ENCODE results near the gene RTTN.
"Not testable (repeated sequence)": the region's sequence is repeated elsewhere in the genome, so short reads cannot be mapped to it uniquely, and the experiment has no call there.

The RTTN gene

DNA sequence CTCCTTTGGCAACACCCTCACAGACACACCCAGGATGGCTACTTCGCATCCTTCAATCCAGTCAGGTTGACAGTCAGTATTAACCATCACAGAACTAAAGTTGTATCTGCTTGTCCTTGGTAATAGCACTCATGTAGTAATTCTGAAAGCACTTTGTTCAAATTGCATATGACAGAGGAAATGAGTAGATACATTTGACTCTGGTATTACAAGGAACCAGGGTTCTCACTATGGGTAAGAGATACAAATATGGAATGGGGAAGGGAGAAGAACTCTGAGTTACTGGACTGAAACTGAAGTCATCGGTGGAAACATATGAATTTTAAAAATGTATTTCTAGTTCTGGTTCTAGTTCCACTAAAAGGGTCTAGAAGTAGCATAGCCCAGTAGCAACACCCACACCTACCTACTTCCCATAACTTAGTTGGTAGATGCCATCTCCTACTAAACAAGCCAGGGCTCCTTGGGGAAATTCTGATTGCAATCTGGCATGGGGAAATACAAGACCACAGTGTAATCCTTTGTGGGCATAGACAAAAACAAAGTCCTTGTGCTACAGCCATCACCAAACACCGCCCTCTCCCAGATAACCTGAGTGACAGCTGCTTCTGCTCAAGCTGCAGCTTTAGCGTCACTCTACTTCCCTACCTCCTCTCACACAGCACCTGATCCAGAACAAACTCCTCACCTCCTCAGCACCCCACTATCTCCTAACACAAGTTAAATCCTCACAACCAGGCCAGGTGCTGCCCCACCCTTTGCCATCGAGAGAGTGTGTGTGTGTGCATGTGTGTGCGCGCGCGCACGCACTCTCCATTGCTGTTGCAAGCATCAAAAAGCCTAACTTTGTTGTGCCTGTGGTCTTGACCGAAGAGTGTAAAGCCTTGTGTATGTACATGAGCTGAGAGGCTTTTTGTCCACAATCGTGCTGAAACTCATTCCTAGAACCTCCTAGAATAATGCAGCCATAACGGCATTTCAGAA lies 226.5 kb downstream of the RTTN start:
- no peak for DNase-seq (ENCODE audit: low spot score)

DNA sequence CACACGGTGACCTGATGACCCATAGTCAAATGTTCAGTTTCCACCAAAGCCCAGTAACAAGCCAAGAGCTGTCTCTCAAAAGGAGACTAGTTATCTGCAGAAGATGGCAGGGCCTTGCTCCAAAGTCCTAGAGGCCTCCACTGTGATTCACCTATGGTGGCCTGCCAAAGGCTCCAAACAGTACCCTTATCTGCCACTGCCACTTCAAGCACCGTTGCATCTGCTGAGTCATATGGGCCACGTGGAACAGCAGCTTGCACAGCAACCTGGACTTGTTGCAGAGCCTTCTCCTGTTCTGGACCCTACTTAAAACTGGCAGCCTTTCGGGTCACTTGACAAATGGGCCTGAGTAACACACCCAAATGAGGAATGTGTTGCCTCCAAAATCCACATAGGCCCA lies 230.2 kb downstream of the RTTN start:
- DNase-seq (ENCODE audit: low spot score) = not testable (repeated sequence)

DNA sequence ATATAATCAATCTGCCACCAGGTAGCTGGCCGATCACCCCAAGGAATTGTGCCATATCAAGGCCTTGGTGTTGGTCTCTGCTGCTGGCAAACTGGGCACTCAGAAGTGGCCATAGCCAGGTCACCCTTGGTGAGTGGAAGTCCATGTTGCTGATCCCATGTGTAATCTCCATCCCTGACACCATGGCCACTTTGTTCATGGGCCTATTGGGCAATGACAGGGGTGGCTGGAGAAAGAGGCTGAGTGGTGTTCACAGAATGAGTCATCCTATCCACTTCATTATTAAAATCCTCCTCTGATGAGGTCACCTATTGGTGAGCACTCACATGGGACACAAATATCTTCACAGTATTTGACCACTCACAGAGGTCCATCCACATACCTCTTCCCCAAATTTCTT lies 231.1 kb downstream of the RTTN start:
- DNase-seq (ENCODE audit: low spot score) = no peak

DNA sequence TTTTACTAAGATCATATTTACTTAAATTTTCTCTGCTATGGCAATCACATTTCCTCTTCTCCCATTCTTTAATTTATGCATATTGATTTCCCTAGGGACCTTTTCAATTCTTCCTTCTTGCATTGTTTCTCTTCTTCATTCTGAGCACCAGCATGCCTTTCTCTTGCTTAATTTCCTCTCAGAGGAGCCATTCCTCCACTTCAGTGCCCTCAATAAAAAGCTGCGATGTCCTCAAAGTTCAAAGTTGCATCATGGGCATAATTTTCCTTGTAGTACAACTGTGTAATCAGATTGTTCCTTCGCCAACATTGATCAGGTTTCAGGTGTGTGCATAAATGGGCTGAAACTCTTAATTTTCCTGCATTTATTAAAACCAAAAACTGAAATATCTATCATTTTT lies 236.0 kb downstream of the RTTN start:
- DNase-seq (ENCODE audit: low spot score) = no peak

DNA sequence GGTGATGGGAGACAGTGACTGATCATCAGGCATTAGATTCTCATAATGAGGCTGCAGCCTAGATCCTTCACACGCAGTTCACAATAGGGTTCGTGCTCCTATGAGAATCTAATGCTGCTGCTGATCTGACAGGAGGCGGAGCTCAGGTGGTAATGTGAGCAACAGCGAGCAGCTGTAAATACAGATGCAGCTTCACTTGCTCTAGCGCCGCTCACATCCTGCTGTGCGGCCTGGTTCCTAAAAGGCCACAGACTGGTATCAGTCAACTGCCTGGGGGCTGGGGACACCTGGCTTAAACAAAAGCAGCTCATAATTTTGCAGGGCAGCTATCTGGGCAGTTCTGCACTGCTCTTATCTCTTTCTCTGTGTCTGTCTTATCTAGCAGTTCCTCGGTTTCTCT lies 237.4 kb downstream of the RTTN start:
- no peak for DNase-seq (ENCODE audit: low spot score)

DNA sequence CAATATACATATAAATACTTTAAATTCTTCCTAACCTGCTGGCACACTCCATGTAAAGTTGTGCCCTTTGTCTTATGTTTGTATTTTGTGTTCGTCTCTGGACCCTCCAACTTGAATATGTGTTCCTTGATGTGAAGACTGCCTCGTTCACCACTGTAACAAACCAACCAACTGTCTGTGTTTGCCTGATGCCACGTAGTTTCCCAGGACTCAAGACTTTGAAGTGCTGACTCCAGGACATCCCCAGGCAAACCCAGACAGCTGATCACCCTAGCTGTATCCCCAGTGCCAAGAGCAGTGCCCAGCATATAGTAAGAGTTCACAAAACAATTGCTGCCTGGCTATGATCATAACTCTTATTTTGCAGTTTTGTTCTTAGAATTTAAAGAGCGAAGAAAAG lies 242.3 kb downstream of the RTTN start:
- no peak for DNase-seq (ENCODE audit: low spot score)

DNA sequence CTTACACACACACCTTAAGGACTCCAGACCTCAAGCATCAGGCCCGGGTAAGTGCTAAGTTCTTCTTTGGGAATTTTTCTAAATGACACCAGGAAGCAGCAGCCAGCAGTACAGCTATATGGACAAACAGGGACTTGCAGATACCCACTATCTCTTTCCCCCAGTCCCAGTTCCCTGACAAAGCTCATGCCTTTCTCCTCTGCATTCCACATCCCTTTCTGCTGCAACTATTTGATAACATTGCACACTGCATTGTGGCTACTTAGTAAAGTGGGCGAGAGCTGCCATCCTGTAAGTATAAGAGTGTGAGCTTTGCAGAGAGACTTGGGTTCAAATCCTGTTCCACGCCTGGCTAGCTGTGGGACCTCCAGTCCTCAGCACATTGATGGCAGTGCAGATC lies 243.8 kb downstream of the RTTN start:
- DNase-seq (ENCODE audit: low spot score) = no peak

DNA sequence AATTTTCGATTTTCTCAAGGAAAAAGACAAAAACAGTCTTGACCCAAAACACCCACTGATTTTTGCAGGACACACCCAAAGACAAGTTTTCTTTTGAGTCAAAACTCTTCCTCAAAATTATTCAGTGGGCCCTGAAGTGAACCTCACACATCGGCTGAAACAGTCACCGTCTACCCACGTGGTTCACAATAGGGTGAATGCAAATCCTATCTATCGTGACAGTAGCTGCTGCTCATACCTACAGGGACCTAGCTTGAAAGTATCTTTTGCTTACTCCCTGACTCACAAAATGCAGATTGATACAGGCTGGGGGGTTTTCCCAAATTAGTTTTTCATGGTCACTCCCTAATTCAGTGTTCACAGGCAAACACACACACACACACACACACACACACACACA lies 247.1 kb downstream of the RTTN start:
- no peak for DNase-seq (ENCODE audit: low spot score)

DNA sequence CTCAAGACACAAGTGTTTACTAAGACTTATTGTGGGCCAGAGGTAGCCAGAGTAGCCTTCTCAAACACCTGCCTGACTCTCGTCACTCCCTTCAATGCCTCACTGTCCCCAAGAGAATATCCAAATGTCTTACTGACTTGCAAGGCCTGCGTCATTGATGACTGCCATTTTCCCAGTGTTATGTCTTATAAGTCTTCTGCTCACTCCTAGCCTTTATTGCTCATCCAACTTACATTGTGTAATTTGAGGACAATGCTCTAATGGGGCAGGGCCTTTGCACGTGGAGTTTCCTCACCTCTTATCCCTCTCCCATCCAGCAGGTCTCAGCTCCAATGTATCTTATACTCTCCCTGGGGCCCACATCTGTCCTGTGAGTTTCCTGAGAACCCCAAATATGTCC lies 247.7 kb downstream of the RTTN start:
- DNase-seq (ENCODE audit: low spot score) = no peak

DNA sequence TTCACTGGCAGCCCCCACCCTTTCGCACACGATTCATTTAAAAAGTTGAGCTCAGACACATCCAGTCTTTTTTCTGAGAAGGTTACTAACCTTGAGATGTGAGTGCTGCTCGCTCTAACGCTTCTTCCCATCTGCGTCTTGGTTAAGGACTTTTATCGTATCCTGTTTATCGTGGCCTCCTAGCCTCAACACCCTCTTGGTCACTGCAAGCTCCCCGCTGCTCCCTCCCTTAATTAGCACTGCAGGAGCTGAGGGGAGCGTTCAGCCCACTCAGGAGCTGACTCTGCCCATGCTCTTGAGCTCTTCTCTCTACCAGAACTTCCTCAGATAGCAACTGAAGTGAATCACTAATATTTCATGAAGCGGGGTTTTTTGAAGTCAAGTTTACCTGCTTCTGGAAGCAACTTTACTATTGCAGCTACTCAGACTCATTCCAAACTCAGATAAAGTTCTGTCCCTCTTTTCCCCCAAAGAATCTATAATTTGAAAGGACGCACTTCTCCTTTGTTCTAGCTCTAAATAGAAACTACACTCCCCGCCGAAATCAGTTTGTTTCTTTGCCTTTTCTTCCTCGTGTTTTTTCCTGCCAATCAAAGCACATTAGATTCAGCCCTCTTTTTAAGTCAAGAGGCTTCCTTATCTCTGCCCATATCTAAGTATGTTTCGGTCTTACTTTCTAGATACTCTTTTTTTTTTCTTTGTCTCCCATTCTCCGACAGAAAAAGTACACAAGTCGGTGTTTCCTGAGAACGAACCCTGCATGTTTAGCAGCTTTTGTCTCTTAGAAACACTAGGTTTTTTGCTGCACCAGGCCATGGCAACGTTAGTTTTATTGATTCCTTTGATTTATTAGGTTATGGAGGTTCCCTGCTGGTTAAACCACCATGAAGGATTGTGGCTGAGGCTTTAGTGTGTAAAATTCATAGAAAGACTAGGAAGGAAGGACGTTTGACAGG lies 248.5 kb downstream of the RTTN start:
- no peak for DNase-seq (ENCODE audit: low spot score)

DNA sequence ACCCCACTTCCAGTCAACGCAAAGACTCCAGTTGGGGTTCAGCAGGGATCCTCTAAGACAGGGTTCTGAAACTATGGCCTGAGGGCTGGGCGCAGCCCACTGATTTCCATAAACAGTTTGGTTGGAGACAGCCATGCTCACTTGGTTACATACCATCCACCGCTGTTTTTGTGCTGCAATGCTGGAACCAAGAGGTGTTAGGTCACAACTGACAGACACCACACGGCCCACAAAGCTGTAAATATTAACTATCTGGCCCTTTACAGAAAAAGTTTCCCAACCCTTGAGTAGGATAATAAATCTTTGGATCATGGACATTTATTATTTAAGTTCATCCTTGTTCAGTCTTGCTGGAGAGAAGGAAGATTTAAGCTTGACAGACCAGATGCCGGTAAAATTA lies 249.4 kb downstream of the RTTN start:
- no peak for DNase-seq (ENCODE audit: low spot score)

DNA sequence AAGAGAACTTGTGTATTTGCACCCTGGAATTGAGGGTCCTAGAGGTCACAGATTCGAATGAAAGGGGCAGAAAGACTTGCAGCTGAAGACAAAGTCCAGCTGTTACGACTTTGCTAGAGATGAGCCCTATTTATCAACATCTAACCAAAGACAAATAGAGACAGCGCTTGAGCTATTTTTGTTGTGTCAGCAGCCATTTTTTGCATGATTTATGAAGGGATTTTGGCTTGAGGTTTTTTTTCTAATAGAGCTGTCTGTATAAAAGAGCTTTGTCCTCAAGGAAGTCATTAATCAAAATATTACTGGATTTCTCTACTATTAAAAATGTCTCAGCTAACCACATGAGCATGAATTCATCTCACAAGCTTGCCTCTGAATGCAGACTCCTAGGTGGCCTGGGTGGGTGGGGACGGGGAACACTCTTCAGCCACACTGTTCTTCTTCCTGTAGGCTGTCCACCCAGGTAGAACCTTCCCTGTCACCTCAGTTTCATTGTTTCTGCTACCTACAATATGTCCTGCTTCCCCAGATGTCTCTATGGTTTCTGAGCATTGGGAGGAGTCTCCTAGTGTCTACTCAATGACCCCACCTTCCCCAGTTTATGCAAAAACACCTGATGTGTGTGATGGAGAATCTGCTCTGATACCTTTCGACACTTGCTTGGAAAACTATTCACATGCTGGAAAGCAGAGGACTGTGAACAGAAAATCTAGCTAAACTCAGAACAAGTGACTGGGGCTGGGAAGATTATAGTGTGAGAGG lies 250.6 kb downstream of the RTTN start:
- DNase-seq (ENCODE audit: low spot score) = no peak

DNA sequence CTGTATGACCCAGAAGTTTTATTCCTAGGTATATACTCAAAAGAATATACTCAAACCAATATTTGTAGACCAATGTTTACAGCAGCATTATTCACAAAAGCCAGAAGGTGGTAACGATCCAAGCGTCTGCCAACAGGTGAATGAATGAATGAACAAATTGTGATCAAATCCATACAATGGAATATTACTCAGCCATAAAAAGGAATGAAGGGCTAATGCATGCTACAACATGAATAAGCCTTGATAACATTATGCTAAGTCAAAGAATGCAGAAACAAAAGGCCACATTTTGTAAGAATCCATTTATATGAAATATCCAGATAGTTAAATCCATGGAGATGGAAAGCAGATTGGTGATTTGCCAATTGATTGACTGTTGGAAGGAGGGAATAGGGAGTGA lies 252.3 kb downstream of the RTTN start:
- DNase-seq (ENCODE audit: low spot score) = no peak
